ENCODE results near the gene ANKRD44. TPM values are rescaled to one million over a fixed set of nuclear protein-coding genes. Genes with fewer than 3 reads are reported as not detected.

The ANKRD44 gene
- total RNA-seq, 1 experiment from 2014 or later = 2.4 TPM

DNA sequence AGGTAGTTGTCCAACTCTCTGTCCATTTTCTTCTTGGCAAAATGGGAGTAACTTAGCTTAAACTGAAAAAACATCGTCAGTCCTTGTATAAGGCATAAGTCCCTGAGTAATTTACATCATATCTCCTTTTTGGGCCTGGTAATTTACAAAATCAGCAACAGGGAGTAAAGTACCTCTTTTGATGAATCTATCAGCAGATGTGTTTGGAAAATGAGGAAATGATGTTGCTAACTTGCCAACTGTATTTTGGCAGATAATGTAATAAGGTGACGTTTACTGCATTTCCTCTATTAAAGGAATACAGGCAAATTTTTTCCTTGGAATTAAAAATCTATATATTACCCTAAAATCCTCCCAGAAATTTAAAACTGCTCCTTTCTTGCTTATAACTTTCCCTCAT, 29.2 kb downstream of the ANKRD44 start:
- no peaks in the 10 kb centered on the region for H3F3A ChIP-seq (ENCODE audit: low read length, unreplicated experiment)
- H3K36me3 ChIP-seq (ENCODE audit: low read depth, low read length) = no peaks in the 10 kb centered on the region
- ATAC-seq = no peak
- H3K9me3 ChIP-seq (ENCODE audit: low read length) = no peaks in the 10 kb centered on the region
- H3K4me1 ChIP-seq (ENCODE audit: insufficient read depth, low read length) = no peaks in the 10 kb centered on the region
- BruUV-seq (replicated peaks) = no TSS peak
- no peak overlapping the region for H3K27ac ChIP-seq (ENCODE audit: low read length)
- no peaks in the 10 kb centered on the region for H4K20me1 ChIP-seq (ENCODE audit: low read length)
- H3K79me2 ChIP-seq (ENCODE audit: low read length) = no peaks in the 10 kb centered on the region
- TF ChIP-seq, protein P1, sequence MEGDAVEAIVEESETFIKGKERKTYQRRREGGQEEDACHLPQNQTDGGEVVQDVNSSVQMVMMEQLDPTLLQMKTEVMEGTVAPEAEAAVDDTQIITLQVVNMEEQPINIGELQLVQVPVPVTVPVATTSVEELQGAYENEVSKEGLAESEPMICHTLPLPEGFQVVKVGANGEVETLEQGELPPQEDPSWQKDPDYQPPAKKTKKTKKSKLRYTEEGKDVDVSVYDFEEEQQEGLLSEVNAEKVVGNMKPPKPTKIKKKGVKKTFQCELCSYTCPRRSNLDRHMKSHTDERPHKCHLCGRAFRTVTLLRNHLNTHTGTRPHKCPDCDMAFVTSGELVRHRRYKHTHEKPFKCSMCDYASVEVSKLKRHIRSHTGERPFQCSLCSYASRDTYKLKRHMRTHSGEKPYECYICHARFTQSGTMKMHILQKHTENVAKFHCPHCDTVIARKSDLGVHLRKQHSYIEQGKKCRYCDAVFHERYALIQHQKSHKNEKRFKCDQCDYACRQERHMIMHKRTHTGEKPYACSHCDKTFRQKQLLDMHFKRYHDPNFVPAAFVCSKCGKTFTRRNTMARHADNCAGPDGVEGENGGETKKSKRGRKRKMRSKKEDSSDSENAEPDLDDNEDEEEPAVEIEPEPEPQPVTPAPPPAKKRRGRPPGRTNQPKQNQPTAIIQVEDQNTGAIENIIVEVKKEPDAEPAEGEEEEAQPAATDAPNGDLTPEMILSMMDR (conservative IDR thresholded peaks at IDR 0.05; ENCODE audit: low read depth, low read length) = no peak
- no peak for TF ChIP-seq EZH2phosphoT487 (IDR thresholded peaks at IDR 0.05; ENCODE audit: borderline replicate concordance, low read length)
- TF ChIP-seq EZH2 (IDR thresholded peaks at IDR 0.05; ENCODE audit: low read length, unreplicated experiment) = no peak
- no peak overlapping the region for H3K4me2 ChIP-seq (ENCODE audit: low read length)
- POLR2A ChIA-PET (ENCODE audit: unreplicated experiment) = no interaction called here
- no peak for DNase-seq
- H3K27me3 ChIP-seq (ENCODE audit: low read length) = no peaks in the 10 kb centered on the region
- no peak overlapping the region for H2AFZ ChIP-seq (ENCODE audit: low read length)
- H3K4me3 ChIP-seq (ENCODE audit: low read length) = no peak overlapping the region
- CTCF ChIA-PET = no interaction called here
- intact Hi-C loops (cut with micrococcal nuclease) = no loop called here
- H3K9ac ChIP-seq (ENCODE audit: low read length) = no peak overlapping the region
- no peaks in the 10 kb centered on the region for H3K9me2 ChIP-seq (replicated peaks; ENCODE audit: low read length)

DNA sequence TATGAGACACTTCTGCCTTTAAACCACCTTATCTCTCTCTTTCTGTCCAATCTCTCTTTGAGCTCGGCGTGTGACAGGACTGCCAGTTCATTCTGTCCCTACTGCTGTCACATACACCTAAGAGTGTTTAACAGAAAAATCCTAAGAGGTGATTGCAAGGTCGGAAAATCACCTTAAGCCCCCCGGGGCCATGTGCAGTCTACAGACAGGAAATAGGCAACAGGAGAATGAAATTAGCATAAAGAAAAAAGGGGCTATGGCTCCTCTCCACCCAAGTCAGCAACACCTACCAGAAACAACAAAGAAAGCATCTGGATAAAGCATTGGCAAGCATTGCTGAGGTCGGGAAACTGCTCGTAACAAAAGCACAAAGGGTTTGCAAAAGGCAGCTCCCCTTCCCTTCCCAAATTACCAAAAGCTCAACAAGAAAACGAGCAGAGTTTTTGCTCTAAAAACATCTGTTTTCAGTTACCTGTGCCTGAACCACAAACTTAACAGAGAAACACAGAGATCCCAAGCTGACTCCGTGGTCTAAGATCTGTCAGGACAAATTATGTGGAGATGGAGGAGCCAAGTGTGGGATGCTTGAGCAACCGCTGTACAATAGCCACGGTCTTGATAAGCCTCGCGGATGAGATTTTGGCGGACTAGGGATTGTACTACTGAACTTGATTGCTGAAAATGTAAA, 30.4 kb downstream of the ANKRD44 start:
- H3F3A ChIP-seq (ENCODE audit: low read length, unreplicated experiment) = no peaks in the 10 kb centered on the region
- no peak for ATAC-seq
- TF ChIP-seq, protein P1 (conservative IDR thresholded peaks at IDR 0.05; ENCODE audit: low read depth, low read length) = no peak
- TF ChIP-seq EZH2 (IDR thresholded peaks at IDR 0.05; ENCODE audit: low read length, unreplicated experiment) (no peak), EZH2phosphoT487 (IDR thresholded peaks at IDR 0.05; ENCODE audit: borderline replicate concordance, low read length) (no peak)
- DNase-seq = no peak
- intact Hi-C loops (cut with micrococcal nuclease) = no loop called here
- H3K4me1 ChIP-seq (ENCODE audit: insufficient read depth, low read length) = no peaks in the 10 kb centered on the region
- no TSS peak for BruUV-seq (replicated peaks)
- H3K79me2 ChIP-seq (ENCODE audit: low read length) = no peaks in the 10 kb centered on the region
- no peak overlapping the region for H3K9ac ChIP-seq (ENCODE audit: low read length)
- H3K27me3 ChIP-seq (ENCODE audit: low read length) = no peaks in the 10 kb centered on the region
- no peaks in the 10 kb centered on the region for H3K9me2 ChIP-seq (replicated peaks; ENCODE audit: low read length)
- ChIA-PET POLR2A (ENCODE audit: unreplicated experiment) (no interaction called here), CTCF (no interaction called here)
- no peaks in the 10 kb centered on the region for H3K9me3 ChIP-seq (ENCODE audit: low read length)
- H3K4me2 ChIP-seq (ENCODE audit: low read length) = no peak overlapping the region
- no peak overlapping the region for H2AFZ ChIP-seq (ENCODE audit: low read length)
- H3K36me3 ChIP-seq (ENCODE audit: low read depth, low read length) = no peaks in the 10 kb centered on the region
- no peak overlapping the region for H3K4me3 ChIP-seq (ENCODE audit: low read length)
- H3K27ac ChIP-seq (ENCODE audit: low read length) = no peak overlapping the region
- no peaks in the 10 kb centered on the region for H4K20me1 ChIP-seq (ENCODE audit: low read length)

Data from PC-3 (cell line).